Stomach smooth muscle (tissue), 2 donors: Measurements from ENCODE around the gene PRAC1.

ENCODE experiments used
- H3K27ac ChIP-seq: one replicate; pipeline ENCODE4 v1.7.0; 2013; ENCODE audit warnings: mild to moderate bottlenecking, low read length, inconsistent platforms
- H3K27me3 ChIP-seq, 2 donors: one replicate each; pipeline ENCODE4 v1.7.0; 2013; ENCODE audit warnings: low read length in 2 of 2; ENCODE audit not compliant: insufficient read depth in 2 of 2, control insufficient read depth in 1 of 2
- H3K36me3 ChIP-seq, 2 donors: one replicate each; pipeline ENCODE4 v1.7.0; 2013; ENCODE audit warnings: low read length in 2 of 2; ENCODE audit not compliant: control insufficient read depth in 2 of 2, insufficient read depth in 2 of 2
- H3K4me1 ChIP-seq: one replicate; pipeline ENCODE4 v1.7.0; 2013; ENCODE audit warnings: low read length; ENCODE audit not compliant: control insufficient read depth, insufficient read depth
- H3K4me3 ChIP-seq, 2 donors: one replicate each; pipeline ENCODE4 v1.7.0; 2013; ENCODE audit warnings: low read length in 2 of 2
- H3K9ac ChIP-seq, 2 donors: one replicate each; pipeline ENCODE4 v1.7.0; 2013; ENCODE audit warnings: low read length in 2 of 2, mild to moderate bottlenecking in 1 of 2
- H3K9me3 ChIP-seq, 2 donors: one replicate each; pipeline ENCODE4 v1.7.0; 2013; ENCODE audit warnings: low read length in 2 of 2; ENCODE audit not compliant: control insufficient read depth in 2 of 2
- donor health status: healthy.
- donor health status: Pancreatic carcinoma.

Gene PRAC1

GRCh38 chr17:48754500-48755261, 32.4 kb upstream of the PRAC1 start:
- Histone ChIP-seq H3K36me3 (no peaks in the 10 kb centered on the region), H3K4me1 (peaks cover 14% of the 10 kb centered on the region), H3K27me3 (peaks cover 74 to 81% of the 10 kb centered on the region in 2 donors), H3K27ac (no peak overlapping the region), H3K9ac (no peak overlapping the region), H3K9me3 (no peaks in the 10 kb centered on the region), H3K4me3 (no peak overlapping the region)

- Histone ChIP-seq H3K4me1 (peaks cover 14% of the 10 kb centered on the region), H3K36me3 (no peaks in the 10 kb centered on the region), H3K27ac (no peak overlapping the region), H3K27me3 (peaks cover 80 to 85% of the 10 kb centered on the region in 2 donors), H3K9ac (no peak overlapping the region), H3K4me3 (no peak overlapping the region), H3K9me3 (no peaks in the 10 kb centered on the region)
Observed at GRCh38 chr17:48753794-48754499, 31.6 kb upstream of the PRAC1 start.

GRCh38 chr17:48752399-48753288, 30.3 kb upstream of the PRAC1 start:
- no peak overlapping the region for H3K9ac ChIP-seq
- H3K27me3 ChIP-seq, result peaks cover 87 to 92% of the 10 kb centered on the region in 2 donors
- no peak overlapping the region for H3K27ac ChIP-seq
- no peaks in the 10 kb centered on the region for H3K36me3 ChIP-seq
- H3K4me3 ChIP-seq, result no peak overlapping the region
- H3K4me1 ChIP-seq, result peaks cover 14% of the 10 kb centered on the region
- no peaks in the 10 kb centered on the region for H3K9me3 ChIP-seq

- H3K9ac ChIP-seq, result no peak overlapping the region
- no peaks in the 10 kb centered on the region for H3K36me3 ChIP-seq
- H3K9me3 ChIP-seq, result no peaks in the 10 kb centered on the region
- peaks cover 87 to 94% of the 10 kb centered on the region in 2 donors for H3K27me3 ChIP-seq
- H3K4me3 ChIP-seq, result no peak overlapping the region
- no peak overlapping the region for H3K27ac ChIP-seq
- H3K4me1 ChIP-seq, result peaks cover 14% of the 10 kb centered on the region
Observed at GRCh38 chr17:48751733-48752398, 29.5 kb upstream of the PRAC1 start.

- Histone ChIP-seq H3K4me1 (peaks cover 14% of the 10 kb centered on the region), H3K9me3 (no peaks in the 10 kb centered on the region), H3K27ac (no peak overlapping the region), H3K4me3 (no peak overlapping the region), H3K36me3 (no peaks in the 10 kb centered on the region), H3K9ac (no peak overlapping the region), H3K27me3 (peaks cover 88 to 97% of the 10 kb centered on the region in 2 donors)
Observed at GRCh38 chr17:48751172-48751571, 28.9 kb upstream of the PRAC1 start.

GRCh38 chr17:48749621-48750553, 27.6 kb upstream of the PRAC1 start:
- no peak overlapping the region for H3K27ac ChIP-seq
- no peak overlapping the region for H3K4me3 ChIP-seq
- H3K27me3 ChIP-seq, result peaks cover 89 to 97% of the 10 kb centered on the region in 2 donors
- H3K9me3 ChIP-seq, result no peaks in the 10 kb centered on the region
- H3K4me1 ChIP-seq, result peaks cover 10% of the 10 kb centered on the region
- no peaks in the 10 kb centered on the region for H3K36me3 ChIP-seq
- no peak overlapping the region for H3K9ac ChIP-seq

GRCh38 chr17:48748718-48749566, 26.6 kb upstream of the PRAC1 start:
- no peaks in the 10 kb centered on the region for H3K36me3 ChIP-seq
- H3K4me1 ChIP-seq, result peaks cover 5% of the 10 kb centered on the region
- no peaks in the 10 kb centered on the region for H3K9me3 ChIP-seq
- no peak overlapping the region for H3K9ac ChIP-seq
- H3K27me3 ChIP-seq, result peaks cover 86 to 94% of the 10 kb centered on the region in 2 donors
- no peak overlapping the region for H3K4me3 ChIP-seq
- H3K27ac ChIP-seq, result no peak overlapping the region

GRCh38 chr17:48747445-48748363, 25.4 kb upstream of the PRAC1 start:
- Histone ChIP-seq H3K36me3 (no peaks in the 10 kb centered on the region), H3K4me1 (peaks cover 1% of the 10 kb centered on the region), H3K9ac (no peak overlapping the region), H3K27ac (no peak overlapping the region), H3K9me3 (no peaks in the 10 kb centered on the region), H3K27me3 (peaks cover 84 to 93% of the 10 kb centered on the region in 2 donors), H3K4me3 (no peak overlapping the region)
